K562 (cell line): ENCODE data around the gene ITGA1. TPM values are rescaled to one million over a fixed set of nuclear protein-coding genes. Genes with fewer than 3 reads are reported as not detected.

Source experiments
- ATAC-seq: fragments of 200-7000 bp; cut with Tn5 transposase; 3 replicates; pipeline ENCODE4 v1.9.1; 2020; ENCODE audit warnings: moderate library complexity
- BruUV-seq: library from RNA; stranded (reverse); fragments of 400-500 nt; replicated peaks from 2 replicates; lab custom pipeline; 2021; lab: Mats Ljungman, UMichigan
- CTCF ChIA-PET: fragments of 300-600 bp; formaldehyde crosslinking; extraction: SDS; loops from one replicate; lab custom pipeline; 2021; ENCODE audit warnings: low intra/inter-chr PET ratio; lab: Yijun Ruan, JAX
- POLR2A ChIA-PET: fragments of 300-600, 350-650 bp; sonication (Branson Sonifier 250); formaldehyde crosslinking; extraction: SDS; loops from one replicate; lab custom pipeline; 2021; ENCODE audit warnings: antibody characterized with exemption, inconsistent platforms; lab: Yijun Ruan, JAX
- DNase-seq, 4 experiments: peaks; one replicate each; pipeline versions ENCODE4 v3.0.0 to v3.0.0-alpha.2; 2011 to 2018; ENCODE audit warnings: low spot score in 3 of 4, mixed read lengths in 3 of 4; ENCODE audit errors: extremely low read depth in 1 of 4
- FAIRE-seq: peaks from 2 replicates; lab custom pipeline; 2011; peaks lifted over from hg19 to GRCh38; lab: Jason Lieb, UNC
- H2AFZ ChIP-seq: 2 replicates; pipeline ENCODE4 v1.6.0; 2011; ENCODE audit warnings: low read depth, low read length, control low read depth, inconsistent platforms
- H3K27ac ChIP-seq: fragments of 200-600 bp; 3 replicates; pipeline ENCODE4 v1.8.0; 2011; ENCODE audit warnings: low read depth, mild to moderate bottlenecking, control low read depth, inconsistent platforms, low read length, moderate library complexity, mixed read lengths; ENCODE audit errors: extremely low read depth
- H3K27me3 ChIP-seq, 2 experiments: fragments of 300-600 bp in 1 of 2; 2 replicates in 1 of 2; 3 replicates in 1 of 2; pipeline versions ENCODE4 v1.6.0 to v1.8.0; 2011; ENCODE audit warnings: inconsistent platforms in 2 of 2, low read length in 2 of 2, mild to moderate bottlenecking in 1 of 2, mixed read lengths in 1 of 2, moderate library complexity in 1 of 2; ENCODE audit not compliant: control insufficient read depth in 2 of 2, insufficient read depth in 2 of 2
- H3K36me3 ChIP-seq: fragments of 300-600 bp; 3 replicates; pipeline ENCODE4 v1.8.0; 2011; ENCODE audit warnings: mild to moderate bottlenecking, low read length, inconsistent platforms; ENCODE audit not compliant: control insufficient read depth, insufficient read depth
- H3K4me1 ChIP-seq, 2 experiments: fragments of 200-600 bp in 1 of 2; replicated peaks in 1 of 2; 2 replicates in 1 of 2; 3 replicates in 1 of 2; pipeline versions ENCODE4 v1.5.1 to v1.8.0; 2011; ENCODE audit warnings: inconsistent platforms in 2 of 2, low read length in 2 of 2, mild to moderate bottlenecking in 1 of 2, mixed read lengths in 1 of 2, moderate library complexity in 1 of 2; ENCODE audit not compliant: control insufficient read depth in 2 of 2, insufficient read depth in 2 of 2
- H3K4me2 ChIP-seq: 2 replicates; pipeline ENCODE4 v1.6.1; 2011; ENCODE audit warnings: low read length, control low read depth, inconsistent platforms, mixed read lengths; ENCODE audit not compliant: insufficient read depth
- H3K4me3 ChIP-seq: fragments of 200-600 bp; sonication (generic), shearing (Covaris generic); 2 replicates; pipeline ENCODE4 v1.5.1; 2016; ENCODE audit warnings: control low read depth, inconsistent platforms
- H3K79me2 ChIP-seq: fragments of 200-600 bp; 3 replicates; pipeline ENCODE4 v1.8.0; 2011; ENCODE audit warnings: low read length, inconsistent platforms; ENCODE audit not compliant: control insufficient read depth, insufficient read depth
- H3K9ac ChIP-seq, 2 experiments: 2 replicates each; pipeline versions ENCODE4 v1.6.0 to v1.6.1; 2011; ENCODE audit warnings: low read depth in 2 of 2, low read length in 2 of 2, control low read depth in 1 of 2, inconsistent platforms in 1 of 2, mild to moderate bottlenecking in 1 of 2, mixed read lengths in 1 of 2; ENCODE audit not compliant: insufficient read depth in 1 of 2
- H3K9me1 ChIP-seq: one replicate; pipeline ENCODE4 v1.6.0; 2011; ENCODE audit warnings: inconsistent platforms, mild to moderate bottlenecking, low read length, moderate library complexity; ENCODE audit not compliant: control insufficient read depth, insufficient read depth
- H3K9me3 ChIP-seq: replicated peaks from 2 replicates; pipeline ENCODE4 v1.5.1; 2011; ENCODE audit warnings: low read depth, low read length, inconsistent platforms; ENCODE audit not compliant: control insufficient read depth, insufficient read depth
- H4K20me1 ChIP-seq: replicated peaks from 2 replicates; pipeline ENCODE4 v1.6.1; 2011; ENCODE audit warnings: low read length, inconsistent platforms, mixed read lengths; ENCODE audit not compliant: control insufficient read depth, insufficient read depth
- ERF ChIP-seq: fragments of 450-650 bp; formaldehyde crosslinking; IDR thresholded peaks from 2 replicates; pipeline ENCODE4 v1.4.0; 2020; ENCODE audit warnings: mild to moderate bottlenecking, mixed read lengths
- ILK ChIP-seq: fragments of 450-650 bp; IDR thresholded peaks from 2 replicates; pipeline ENCODE4 v1.6.1; 2016; ENCODE audit warnings: missing genetic modification characterization, low read depth, mild to moderate bottlenecking, missing compliant biosample characterization, moderate library complexity, borderline replicate concordance
- MYC ChIP-seq, 2 experiments: fragments of 250-450 bp in 1 of 2; sonication (Bioruptor Pico) in 1 of 2; IDR thresholded peaks; 2 replicates each; pipeline versions ENCODE4 v1.5.1 to v1.6.1; 2012 to 2021; ENCODE audit warnings: low read depth in 2 of 2, borderline replicate concordance in 1 of 2, improper control_type of control experiment in 1 of 2, low read length in 1 of 2, mild to moderate bottlenecking in 1 of 2, moderate library complexity in 1 of 2
- NR3C1 ChIP-seq: sonication (generic); formaldehyde crosslinking; IDR thresholded peaks from 2 replicates; pipeline ENCODE4 v1.8.1; 2022; ENCODE audit warnings: missing genetic modification reagents
- SOX6 ChIP-seq: fragments of 450-650 bp; IDR thresholded peaks from 2 replicates; pipeline ENCODE4 v1.6.1; 2014; ENCODE audit warnings: mild to moderate bottlenecking
- TBP ChIP-seq: optimal IDR thresholded peaks from 2 replicates; pipeline ENCODE3; 2011; ENCODE audit warnings: low read depth, low read length, improper control_type of control experiment
- ZBTB8A ChIP-seq: fragments of 450-650 bp; IDR thresholded peaks from 2 replicates; pipeline ENCODE4 v1.6.1; 2018; ENCODE audit warnings: mild to moderate bottlenecking, moderate library complexity; ENCODE audit not compliant: partially characterized antibody
- ZC3H8 ChIP-seq: fragments of 450-650 bp; IDR thresholded peaks from 2 replicates; pipeline ENCODE4 v1.6.1; 2017
- ZNF146 ChIP-seq: IDR thresholded peaks from one replicate; pipeline ENCODE4 v1.6.1; 2018; ENCODE audit warnings: missing compliant biosample characterization; ENCODE audit not compliant: unreplicated experiment
- WGBS: fragments of 100-300 bp; shearing (Covaris generic); methylation state at CpG from one replicate; pipeline ENCODE4 v1.1.6; 2016; ENCODE audit warnings: low coverage, mixed read lengths; ENCODE audit not compliant: insufficient coverage; ENCODE audit errors: missing lambda C conversion rate; 5-methylcytosine and 5-hydroxymethylcytosine counted together
- in situ Hi-C: fragments of 300-500 bp; cut with MboI; formaldehyde crosslinking; loops from 4 replicates; pipeline ENCODE4 v1.15.0; 2018; ENCODE audit warnings: inconsistent platforms, mixed read lengths
- intact Hi-C: fragments of 100-400 bp; cut with micrococcal nuclease; formaldehyde crosslinking; loops from 2 replicates; pipeline ENCODE4 v1.14.2; 2022
- polyA plus RNA-seq, 8 experiments: library from polyadenylated mRNA; depleted of rRNA in 4 of 8; stranded (reverse) in 5 of 8; unstranded in 3 of 8; fragments of >200 nt; fragmentation: Nextera tagmentation in 2 of 8; fragmentation: Illumina TruSeq in 1 of 8; extraction: Ambion mirVana in 2 of 8; extraction: Trizol in 1 of 8; gene quantifications; 2 replicates each; pipeline versions ENCODE4 v1.2.1 to v1.2.3, GENCODE V29; 2011 to 2014; ENCODE audit warnings: inconsistent platforms in 1 of 8, missing spikeins in 1 of 8
- total RNA-seq, 7 experiments: library from RNA; depleted of rRNA in 6 of 7; stranded (reverse); fragments of >200 nt in 6 of 7; fragmentation: Illumina TruSeq in 2 of 7; extraction: Trizol in 2 of 7; gene quantifications; 2 replicates each; pipeline versions ENCODE4 v1.2.1 to v1.2.3, GENCODE V29; 2011 to 2021; ENCODE audit warnings: low replicate concordance in 1 of 7

Gene ITGA1
- total and polyA plus RNA-seq, 9 of the 15 experiments (the other 6 are each of a cell fraction or from before 2014, with no cell fraction given) = 0.04 to 0.22 TPM; not detected in 7

GRCh38 chr5:52903142-52903541, 115.4 kb downstream of the ITGA1 start:
- 3% methylated on average over 2 of the region's 2 CpGs for WGBS
- intact Hi-C loops = no loop called here
- H3K27ac ChIP-seq = no peak overlapping the region
- POLR2A ChIA-PET = no interaction called here
- no peak overlapping the region for H3K9ac ChIP-seq
- no peak overlapping the region for H2AFZ ChIP-seq
- no peak overlapping the region for H3K4me3 ChIP-seq
- in situ Hi-C loops = no loop called here
- no peaks in the 10 kb centered on the region for H3K79me2 ChIP-seq
- ATAC-seq (no peak), DNase-seq (no peak), FAIRE-seq (no peak)
- H3K36me3 ChIP-seq = no peaks in the 10 kb centered on the region
- CTCF ChIA-PET = no interaction called here
- H3K4me2 ChIP-seq = no peak overlapping the region
- H3K9me1 ChIP-seq = no peaks in the 10 kb centered on the region
- BruUV-seq = no TSS peak
- H4K20me1 ChIP-seq = no peaks in the 10 kb centered on the region
- H3K9me3 ChIP-seq = no peaks in the 10 kb centered on the region
- no peak for TF ChIP-seq TBP
- no peak for TF ChIP-seq SOX6
- TF ChIP-seq ZBTB8A = no peak
- TF ChIP-seq MYC (IDR thresholded peaks at IDR 0.05; ENCODE audit: low read depth, low read length) = no peak
- TF ChIP-seq MYC (CRISPR knock-in tag; IDR thresholded peaks at IDR 0.05; ENCODE audit: borderline replicate concordance, low read depth) = no peak
- TF ChIP-seq ZC3H8 = no peak
- no peak for TF ChIP-seq ZNF146
- no peak for TF ChIP-seq ERF (CRISPR knock-in tag)
- no peak for TF ChIP-seq NR3C1 (CRISPR knock-in tag)
- TF ChIP-seq ILK = no peak
- no peaks in the 10 kb centered on the region; a peak in 1 of 5 replicates for H3K27me3 ChIP-seq
- H3K4me1 ChIP-seq = no peaks in the 10 kb centered on the region
